ENCODE measurements around the gene SYVN1. TPM values are rescaled to one million over a fixed set of nuclear protein-coding genes. Genes with fewer than 3 reads are reported as not detected.

The SYVN1 gene
- total RNA-seq, 6 experiments from 2014 or later = 39.9 to 46.9 (median 42.9) TPM

DNA sequence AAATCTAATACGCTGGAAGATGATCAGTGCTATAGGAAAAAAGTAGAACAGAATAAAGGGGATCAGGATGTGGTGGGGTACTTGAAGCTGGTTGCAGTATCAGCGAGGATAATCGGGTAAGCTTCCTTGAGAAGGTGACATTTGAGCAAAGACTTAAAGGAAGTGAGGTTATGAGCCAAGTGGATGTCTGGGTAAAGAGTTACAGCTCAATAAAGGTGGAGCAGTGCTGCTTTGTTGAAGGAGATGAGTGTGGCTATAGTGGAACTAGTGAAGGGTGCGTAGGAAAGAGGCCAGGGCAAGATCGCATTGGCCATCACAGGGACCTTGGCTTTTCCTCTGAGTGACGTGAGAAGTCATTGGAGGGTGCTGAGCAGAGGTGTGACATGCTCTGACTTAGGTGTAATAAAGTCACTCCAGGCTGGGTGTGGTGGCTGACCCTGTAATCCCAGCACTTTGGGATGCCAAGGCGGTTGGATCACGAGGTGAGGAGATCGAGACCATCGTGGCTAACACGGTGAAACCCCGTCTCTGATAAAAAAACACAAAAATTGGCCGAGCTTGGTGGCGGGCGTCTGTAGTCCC, 2.3 kb upstream of the SYVN1 start:
- TF ChIP-seq CTCF (IDR thresholded peaks at IDR 0.05) = no peak
- H3K4me1 Mint-ChIP-seq (ENCODE audit: low read depth) = peaks cover 26% of the 10 kb centered on the region
- no peak overlapping the region for H3K27ac Mint-ChIP-seq
- H3K9me3 Mint-ChIP-seq = no peaks in the 10 kb centered on the region
- H3K36me3 Mint-ChIP-seq (ENCODE audit: low read depth) = peaks cover 12% of the 10 kb centered on the region; the same call in 1 of the 2 replicates
- no peak for DNase-seq
- no peak overlapping the region for H3K4me3 Mint-ChIP-seq
- H3K27me3 Mint-ChIP-seq (ENCODE audit: insufficient read depth) = peaks cover 6% of the 10 kb centered on the region

DNA sequence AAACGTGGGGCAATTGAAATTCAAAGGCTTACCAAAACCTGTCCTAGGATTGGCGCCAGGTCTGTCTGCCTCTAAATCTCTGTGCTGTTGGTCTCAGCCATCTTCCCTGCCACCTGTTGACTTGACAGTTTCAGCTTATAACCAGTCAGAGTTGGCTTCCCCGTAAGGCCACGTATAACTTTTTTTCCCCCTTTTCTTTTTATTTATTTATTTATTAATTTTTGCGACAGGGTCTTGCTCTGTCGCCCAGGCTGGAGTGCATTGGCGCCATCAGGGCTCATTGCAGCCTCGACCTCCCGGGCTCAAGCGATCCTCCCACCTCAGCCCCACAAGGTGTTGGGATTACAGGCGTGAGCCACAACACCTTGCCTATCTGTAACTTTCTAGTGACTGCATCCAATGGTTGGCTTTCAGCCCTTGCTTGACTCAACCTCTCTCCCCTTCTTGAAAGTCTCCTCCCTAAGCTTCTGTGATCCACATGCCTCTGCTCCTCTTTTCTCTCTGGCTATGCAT, 1.4 kb upstream of the SYVN1 start:
- no peak for TF ChIP-seq CTCF (IDR thresholded peaks at IDR 0.05)
- peak overlapping the region; percentile 99 for H3K27ac Mint-ChIP-seq
- H3K4me3 Mint-ChIP-seq = peak overlapping the region; percentile 100
- peaks cover 6% of the 10 kb centered on the region; the same call in 1 of the 2 replicates for H3K27me3 Mint-ChIP-seq (ENCODE audit: insufficient read depth)
- no peak for DNase-seq
- peaks cover 17% of the 10 kb centered on the region for H3K36me3 Mint-ChIP-seq (ENCODE audit: low read depth)
- peaks cover 26% of the 10 kb centered on the region for H3K4me1 Mint-ChIP-seq (ENCODE audit: low read depth)
- H3K9me3 Mint-ChIP-seq = no peaks in the 10 kb centered on the region

- peak overlapping the region; percentile 100 for H3K4me3 Mint-ChIP-seq
- peaks cover 6% of the 10 kb centered on the region; the same call in 1 of the 2 replicates for H3K27me3 Mint-ChIP-seq (ENCODE audit: insufficient read depth)
- peaks cover 26% of the 10 kb centered on the region for H3K4me1 Mint-ChIP-seq (ENCODE audit: low read depth)
- H3K36me3 Mint-ChIP-seq (ENCODE audit: low read depth) = peaks cover 17% of the 10 kb centered on the region
- H3K27ac Mint-ChIP-seq = peak overlapping the region; percentile 99
- H3K9me3 Mint-ChIP-seq = no peaks in the 10 kb centered on the region
- DNase-seq = peak; percentile 96
- no peak for TF ChIP-seq CTCF (IDR thresholded peaks at IDR 0.05)
Observed at GRCh38 chr11:65134952-65135632, 773 bp upstream of the SYVN1 start.

- peaks cover 26% of the 10 kb centered on the region for H3K4me1 Mint-ChIP-seq (ENCODE audit: low read depth)
- no peak for TF ChIP-seq CTCF (IDR thresholded peaks at IDR 0.05)
- no peak for DNase-seq
- 0 out of 2 replicates have a peak, but pooled peaks cover 3% of the 10 kb centered on the region for H3K27me3 Mint-ChIP-seq (ENCODE audit: insufficient read depth)
- H3K36me3 Mint-ChIP-seq (ENCODE audit: low read depth) = peaks cover 17% of the 10 kb centered on the region
- peak overlapping the region; percentile 100 for H3K4me3 Mint-ChIP-seq
- no peaks in the 10 kb centered on the region for H3K9me3 Mint-ChIP-seq
- H3K27ac Mint-ChIP-seq = peak overlapping the region; percentile 99
Observed at GRCh38 chr11:65133724-65134123, 595 bp downstream of the SYVN1 start.

GRCh38 chr11:65132988-65133700, 1.2 kb downstream of the SYVN1 start:
- no peak for TF ChIP-seq CTCF (IDR thresholded peaks at IDR 0.05)
- H3K27ac Mint-ChIP-seq = peak overlapping the region; percentile 99
- DNase-seq = no peak
- H3K9me3 Mint-ChIP-seq = no peaks in the 10 kb centered on the region
- H3K4me1 Mint-ChIP-seq (ENCODE audit: low read depth) = peaks cover 26% of the 10 kb centered on the region
- 0 out of 2 replicates have a peak, but pooled peaks cover 3% of the 10 kb centered on the region for H3K27me3 Mint-ChIP-seq (ENCODE audit: insufficient read depth)
- H3K36me3 Mint-ChIP-seq (ENCODE audit: low read depth) = peaks cover 17% of the 10 kb centered on the region
- H3K4me3 Mint-ChIP-seq = peak overlapping the region; percentile 100
